ENCODE measurements around the gene CNMD.

Gene CNMD

DNA sequence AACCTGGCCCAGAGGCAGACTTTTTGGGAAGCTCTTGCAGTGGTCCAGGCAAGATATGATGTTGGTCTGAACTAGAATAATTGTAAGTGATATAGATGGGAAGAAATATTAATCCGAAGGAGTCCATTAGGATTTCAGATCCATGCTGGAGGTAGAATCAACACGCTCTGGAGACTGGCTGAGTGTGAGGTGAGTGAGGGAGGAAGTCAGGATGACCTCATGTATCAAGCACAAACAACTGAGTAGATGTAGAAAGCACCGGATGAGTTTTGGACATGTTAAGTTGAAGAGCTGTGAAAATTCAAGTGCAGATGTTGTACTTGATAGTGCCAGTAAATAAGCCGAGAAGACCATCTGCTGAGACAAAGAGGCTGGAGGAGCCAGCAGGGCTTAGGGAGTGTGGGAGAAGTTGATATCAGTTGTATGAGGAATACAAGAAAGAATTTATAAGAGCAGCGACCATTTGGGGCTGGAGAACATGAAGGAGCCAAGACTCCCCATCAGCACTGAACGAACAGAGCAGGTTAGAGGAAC, 5.3 kb upstream of the CNMD start:
- H3K4me3 ChIP-seq (ENCODE audit: low read depth in 1 of 2, low read length in 2 of 2) = no peak overlapping the region
- no peaks in the 10 kb centered on the region for H3K9me3 ChIP-seq (ENCODE audit: insufficient read depth, low read length, severe bottlenecking)
- ATAC-seq (ENCODE audit: insufficient read depth, low read depth) (no peak), DNase-seq (no peak)
- no peaks in the 10 kb centered on the region for H3K79me2 ChIP-seq (ENCODE audit: insufficient read depth, low read length)
- H4K20me1 ChIP-seq (ENCODE audit: insufficient read depth, low read length) = no peaks in the 10 kb centered on the region
- no peak overlapping the region for H3K27ac ChIP-seq (ENCODE audit: low read length)
- no peaks in the 10 kb centered on the region for H3K4me1 ChIP-seq (ENCODE audit: insufficient read depth, low read length)
- H3K9ac ChIP-seq (ENCODE audit: low read depth, low read length) = no peak overlapping the region
- H3K4me2 ChIP-seq (ENCODE audit: insufficient read depth, low read length) = no peak overlapping the region
- H2AFZ ChIP-seq (ENCODE audit: low read depth, low read length) = no peak overlapping the region
- TF ChIP-seq, protein P1, sequence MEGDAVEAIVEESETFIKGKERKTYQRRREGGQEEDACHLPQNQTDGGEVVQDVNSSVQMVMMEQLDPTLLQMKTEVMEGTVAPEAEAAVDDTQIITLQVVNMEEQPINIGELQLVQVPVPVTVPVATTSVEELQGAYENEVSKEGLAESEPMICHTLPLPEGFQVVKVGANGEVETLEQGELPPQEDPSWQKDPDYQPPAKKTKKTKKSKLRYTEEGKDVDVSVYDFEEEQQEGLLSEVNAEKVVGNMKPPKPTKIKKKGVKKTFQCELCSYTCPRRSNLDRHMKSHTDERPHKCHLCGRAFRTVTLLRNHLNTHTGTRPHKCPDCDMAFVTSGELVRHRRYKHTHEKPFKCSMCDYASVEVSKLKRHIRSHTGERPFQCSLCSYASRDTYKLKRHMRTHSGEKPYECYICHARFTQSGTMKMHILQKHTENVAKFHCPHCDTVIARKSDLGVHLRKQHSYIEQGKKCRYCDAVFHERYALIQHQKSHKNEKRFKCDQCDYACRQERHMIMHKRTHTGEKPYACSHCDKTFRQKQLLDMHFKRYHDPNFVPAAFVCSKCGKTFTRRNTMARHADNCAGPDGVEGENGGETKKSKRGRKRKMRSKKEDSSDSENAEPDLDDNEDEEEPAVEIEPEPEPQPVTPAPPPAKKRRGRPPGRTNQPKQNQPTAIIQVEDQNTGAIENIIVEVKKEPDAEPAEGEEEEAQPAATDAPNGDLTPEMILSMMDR (IDR thresholded peaks at IDR 0.05; ENCODE audit: borderline replicate concordance, extremely low read depth, low read length, poor library complexity, severe bottlenecking) = no peak
- no peak for TF ChIP-seq EZH2 (IDR thresholded peaks at IDR 0.05; ENCODE audit: borderline replicate concordance, low read depth, low read length, severe bottlenecking)
- no peaks in the 10 kb centered on the region for H3K36me3 ChIP-seq (ENCODE audit: insufficient read depth, low read length)
- no peaks in the 10 kb centered on the region for H3K27me3 ChIP-seq (ENCODE audit: insufficient read depth, low read length, poor library complexity)

DNA sequence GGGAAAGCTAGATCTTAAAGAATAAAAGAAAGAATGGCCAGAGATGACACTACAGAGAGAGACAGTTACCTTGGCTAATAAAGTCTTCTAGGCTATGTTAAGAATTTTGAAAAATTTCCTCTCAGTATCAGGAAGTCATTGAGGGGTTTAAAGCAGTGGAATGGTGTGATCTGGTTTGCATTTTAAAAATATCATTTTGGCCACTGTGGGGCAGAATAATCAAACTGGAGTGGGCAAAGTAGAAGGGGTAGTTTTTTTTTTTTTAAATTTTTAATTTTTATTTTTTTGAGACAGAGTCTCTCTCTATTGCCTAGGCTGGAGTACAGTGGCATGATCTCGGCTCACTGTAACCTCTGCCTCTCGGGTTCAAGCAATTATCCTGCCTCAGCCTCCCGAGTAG, 4.4 kb upstream of the CNMD start:
- ATAC-seq (ENCODE audit: insufficient read depth, low read depth) (no peak), DNase-seq (no peak)
- H4K20me1 ChIP-seq (ENCODE audit: insufficient read depth, low read length) = no peaks in the 10 kb centered on the region
- H3K79me2 ChIP-seq (ENCODE audit: insufficient read depth, low read length) = no peaks in the 10 kb centered on the region
- H2AFZ ChIP-seq (ENCODE audit: low read depth, low read length) = no peak overlapping the region
- no peak overlapping the region for H3K4me2 ChIP-seq (ENCODE audit: insufficient read depth, low read length)
- no peak overlapping the region for H3K27ac ChIP-seq (ENCODE audit: low read length)
- H3K27me3 ChIP-seq (ENCODE audit: insufficient read depth, low read length, poor library complexity) = no peaks in the 10 kb centered on the region
- H3K9ac ChIP-seq (ENCODE audit: low read depth, low read length) = no peak overlapping the region
- no peak overlapping the region for H3K4me3 ChIP-seq (ENCODE audit: low read depth in 1 of 2, low read length in 2 of 2)
- no peaks in the 10 kb centered on the region for H3K9me3 ChIP-seq (ENCODE audit: insufficient read depth, low read length, severe bottlenecking)
- no peaks in the 10 kb centered on the region for H3K4me1 ChIP-seq (ENCODE audit: insufficient read depth, low read length)
- TF ChIP-seq, protein P1 (IDR thresholded peaks at IDR 0.05; ENCODE audit: borderline replicate concordance, extremely low read depth, low read length, poor library complexity, severe bottlenecking) = peak; percentile 22
- no peak for TF ChIP-seq EZH2 (IDR thresholded peaks at IDR 0.05; ENCODE audit: borderline replicate concordance, low read depth, low read length, severe bottlenecking)
- H3K36me3 ChIP-seq (ENCODE audit: insufficient read depth, low read length) = no peaks in the 10 kb centered on the region

DNA sequence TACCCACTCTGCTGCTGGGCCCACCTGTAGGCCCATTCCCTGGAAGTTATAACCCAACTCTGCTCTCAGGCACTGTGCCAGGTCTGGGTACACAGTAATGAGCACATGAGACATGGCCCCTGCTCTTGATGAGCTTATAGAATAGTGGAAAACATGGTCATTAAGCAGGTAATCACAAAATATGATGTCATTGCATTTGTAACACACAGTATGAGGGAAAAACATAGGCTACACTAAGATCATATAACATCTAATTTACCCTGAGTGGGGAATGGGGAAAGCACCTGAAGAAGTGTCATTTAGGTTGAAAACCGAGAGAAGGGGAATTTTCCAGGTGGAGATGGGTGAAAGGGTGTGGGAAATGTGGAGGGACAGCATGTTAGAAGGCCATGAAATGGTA, 3.9 kb upstream of the CNMD start:
- no peaks in the 10 kb centered on the region for H3K27me3 ChIP-seq (ENCODE audit: insufficient read depth, low read length, poor library complexity)
- no peak for ATAC-seq (ENCODE audit: insufficient read depth, low read depth)

More for the DNA sequence above, 3.9 kb upstream of the CNMD start:
- no peaks in the 10 kb centered on the region for H3K79me2 ChIP-seq (ENCODE audit: insufficient read depth, low read length)
- H3K27ac ChIP-seq (ENCODE audit: low read length) = no peak overlapping the region
- DNase-seq = no peak
- H2AFZ ChIP-seq (ENCODE audit: low read depth, low read length) = no peak overlapping the region
- no peak overlapping the region for H3K9ac ChIP-seq (ENCODE audit: low read depth, low read length)
- no peaks in the 10 kb centered on the region for H4K20me1 ChIP-seq (ENCODE audit: insufficient read depth, low read length)
- no peaks in the 10 kb centered on the region for H3K4me1 ChIP-seq (ENCODE audit: insufficient read depth, low read length)
- H3K4me2 ChIP-seq (ENCODE audit: insufficient read depth, low read length) = no peak overlapping the region
- no peaks in the 10 kb centered on the region for H3K36me3 ChIP-seq (ENCODE audit: insufficient read depth, low read length)
- TF ChIP-seq, protein P1 (IDR thresholded peaks at IDR 0.05; ENCODE audit: borderline replicate concordance, extremely low read depth, low read length, poor library complexity, severe bottlenecking) = no peak
- TF ChIP-seq EZH2 (IDR thresholded peaks at IDR 0.05; ENCODE audit: borderline replicate concordance, low read depth, low read length, severe bottlenecking) = no peak
- H3K9me3 ChIP-seq (ENCODE audit: insufficient read depth, low read length, severe bottlenecking) = no peaks in the 10 kb centered on the region
- no peak overlapping the region for H3K4me3 ChIP-seq (ENCODE audit: low read depth in 1 of 2, low read length in 2 of 2)

Measured in DND-41 (cell line).